Measurements from ENCODE around the gene PLCB1. TPM values are rescaled to one million over a fixed set of nuclear protein-coding genes. Genes with fewer than 3 reads are reported as not detected.

PLCB1 gene
- 20.6 and 20.7 TPM in 2 replicates for total RNA-seq (2014; rRNA removed; shearing (Covaris generic))
- 10.0 and 14.9 TPM in 2 replicates for polyA plus RNA-seq (2016; fragmentation: Nextera tagmentation; extraction: Ambion mirVana)
- long read RNA-seq, partial matches to known transcripts: 0 of 1 reads
- long read RNA-seq, other reads (novel, unspliced or antisense): 1 of 1 reads

DNA sequence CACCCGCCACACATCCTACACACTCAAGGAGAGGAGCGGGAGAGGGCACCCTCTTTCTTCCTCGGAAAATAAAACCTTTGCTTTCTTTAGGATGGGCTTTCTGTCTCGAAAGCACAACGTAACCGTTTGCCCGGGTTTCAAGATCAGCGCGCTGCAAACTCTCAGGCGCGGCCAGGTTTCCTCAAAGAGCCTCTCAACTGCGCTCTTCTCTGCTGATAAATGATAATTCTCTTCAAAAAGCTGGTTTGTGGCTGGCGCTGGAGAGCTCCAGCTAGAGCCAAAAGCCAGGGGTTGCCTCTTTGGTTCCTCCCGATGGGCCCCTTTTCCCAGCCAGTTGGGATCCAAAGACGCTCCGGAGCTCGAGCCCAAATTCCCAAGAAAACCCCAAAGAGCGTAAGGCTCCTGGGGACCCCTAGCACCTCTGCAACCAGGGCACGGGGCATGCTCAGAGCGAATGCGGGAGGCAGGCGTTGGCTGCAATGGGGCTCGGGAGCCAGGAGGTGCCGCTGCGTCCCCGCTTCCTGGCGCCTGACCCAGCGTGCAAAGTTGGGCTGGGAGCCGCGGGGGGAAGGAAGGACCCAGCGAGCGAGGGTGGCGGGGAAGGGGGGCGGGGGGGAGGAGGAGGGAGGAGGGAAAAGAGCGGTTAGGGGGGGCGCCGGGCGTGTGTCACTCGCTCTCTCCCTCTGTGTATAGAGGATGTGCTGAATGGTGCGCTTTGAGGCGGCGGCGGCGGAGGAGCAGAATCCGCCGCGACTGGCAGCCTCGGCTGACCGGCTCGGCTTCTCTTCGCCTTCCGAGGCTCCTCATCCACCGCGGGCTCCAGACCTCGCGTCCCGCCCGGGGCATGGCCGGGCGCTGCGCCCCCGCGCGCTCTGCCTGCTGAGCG, at the start of gene PLCB1:
Gene PLCB1, plus strand, starts transcription at position 669 of the 886 bp plus-strand sequence. CDS start 386 bp downstream, outside the sequence.
- no peak within 1 kb of the TSS for H3K27ac Mint-ChIP-seq

DNA sequence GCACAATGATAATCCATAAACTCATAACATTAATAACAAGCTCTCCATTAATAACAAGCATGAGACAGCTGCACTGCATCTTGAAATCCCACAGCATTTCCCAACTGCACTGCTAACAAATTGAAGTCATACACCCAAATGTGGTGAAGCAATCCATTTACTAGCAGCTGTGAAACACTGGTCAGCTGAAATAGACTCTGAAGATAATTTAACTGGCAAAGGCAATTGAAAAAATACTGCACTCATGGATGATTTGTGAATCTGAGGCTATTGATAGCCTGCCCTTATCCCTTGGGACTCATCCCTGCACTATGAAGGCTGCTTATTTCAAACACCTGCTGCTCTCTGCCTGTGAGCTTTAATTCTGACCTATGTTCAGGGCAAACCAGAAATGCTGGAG, 49.1 kb upstream of the PLCB1 start:
- Histone ChIP-seq H3K27me3 (ENCODE audit: insufficient read depth) (no peaks in the 10 kb centered on the region), H3K4me1 (ENCODE audit: insufficient read depth) (no peaks in the 10 kb centered on the region), H3K79me2 (replicated peaks; ENCODE audit: insufficient read depth) (no peaks in the 10 kb centered on the region), H3F3A (replicated peaks; ENCODE audit: low read depth) (no peaks in the 10 kb centered on the region), H2AFZ (no peak overlapping the region), H3K4me2 (no peak overlapping the region), H3K9me2 (ENCODE audit: insufficient read depth) (no peaks in the 10 kb centered on the region), H4K20me1 (replicated peaks; ENCODE audit: insufficient read depth) (no peaks in the 10 kb centered on the region), H3K36me3 (ENCODE audit: insufficient read depth) (no peaks in the 10 kb centered on the region), H3K27ac (ENCODE audit: low read depth) (no peak overlapping the region), H3K4me3 (no peak overlapping the region)
- no peak for TF ChIP-seq ZNF114 (CRISPR knock-in tag; IDR thresholded peaks at IDR 0.05)
- TF ChIP-seq EZH2phosphoT487 (IDR thresholded peaks at IDR 0.05; ENCODE audit: unreplicated experiment): no peak
- TF ChIP-seq ZNF331 (CRISPR knock-in tag; IDR thresholded peaks at IDR 0.05; ENCODE audit: low read depth): no peak
- TF ChIP-seq EZH2 (IDR thresholded peaks at IDR 0.05; ENCODE audit: low read depth, unreplicated experiment): no peak
- TF ChIP-seq NANOG (IDR thresholded peaks at IDR 0.05; ENCODE audit: borderline replicate concordance): no peak
- no peak for TF ChIP-seq JUNB (IDR thresholded peaks at IDR 0.05; ENCODE audit: unreplicated experiment)
- no peaks in the 10 kb centered on the region for H3K27me3 Mint-ChIP-seq (ENCODE audit: insufficient read depth, low read depth, poor library complexity)
- no peaks in the 10 kb centered on the region for H3K36me3 Mint-ChIP-seq (ENCODE audit: low read depth)
- H3K4me3 Mint-ChIP-seq: no peak overlapping the region
- ATAC-seq (no peak), DNase-seq (ENCODE audit: low spot score) (no peak)
- no peaks in the 10 kb centered on the region for H3K4me1 Mint-ChIP-seq
- H3K27ac Mint-ChIP-seq: no peak overlapping the region
- no peaks in the 10 kb centered on the region for H3K9me3 Mint-ChIP-seq

More for the DNA sequence above, at the start of gene PLCB1:
- Mint-ChIP-seq H3K9me3 (no peaks in the 10 kb centered on the region), H3K4me3 (peak within 1 kb of the TSS; percentile 85), H3K27me3 (ENCODE audit: insufficient read depth, low read depth, poor library complexity) (peaks cover 20% of the 10 kb centered on the region), H3K4me1 (peaks cover 21% of the 10 kb centered on the region), H3K36me3 (ENCODE audit: low read depth) (no peaks in the 10 kb centered on the region)
- TF ChIP-seq CTCF (conservative IDR thresholded peaks at IDR 0.05; ENCODE audit: low read depth in 2 of 2): peak; percentile 66 to 94
- TF ChIP-seq ZNF114 (CRISPR knock-in tag; IDR thresholded peaks at IDR 0.05): no peak
- H2AFZ ChIP-seq: peak within 1 kb of the TSS; percentile 99
- peaks cover 13% of the 10 kb centered on the region for H4K20me1 ChIP-seq (replicated peaks; ENCODE audit: insufficient read depth)
- no peaks in the 10 kb centered on the region for H3F3A ChIP-seq (replicated peaks; ENCODE audit: low read depth)
- H3K36me3 ChIP-seq (ENCODE audit: insufficient read depth): no peaks in the 10 kb centered on the region
- peaks cover 30% of the 10 kb centered on the region for H3K4me1 ChIP-seq (ENCODE audit: insufficient read depth)
- peak within 1 kb of the TSS; percentile 97 for H3K4me2 ChIP-seq
- no peaks in the 10 kb centered on the region for H3K79me2 ChIP-seq (replicated peaks; ENCODE audit: insufficient read depth)
- H3K27me3 ChIP-seq (ENCODE audit: insufficient read depth): peaks cover 46% of the 10 kb centered on the region
- DNase-seq (ENCODE audit: low spot score) (peak; percentile 96), ATAC-seq (peak; percentile 91)
- H3K9me2 ChIP-seq (ENCODE audit: insufficient read depth): no peaks in the 10 kb centered on the region
- H3K4me3 ChIP-seq: peak within 1 kb of the TSS; percentile 83
- H3K27ac ChIP-seq (ENCODE audit: low read depth): peak within 1 kb of the TSS; percentile 55; the same call in 1 of the 2 replicates
